GM21367 (cell line): Measurements from ENCODE around the gene ACOD1.

ENCODE experiments used
- ATAC-seq: cut with Tn5 transposase; IDR thresholded peaks from one replicate; pipeline ENCODE4 v1.9.1; 2021; ENCODE audit not compliant: unreplicated experiment

ACOD1 gene

DNA sequence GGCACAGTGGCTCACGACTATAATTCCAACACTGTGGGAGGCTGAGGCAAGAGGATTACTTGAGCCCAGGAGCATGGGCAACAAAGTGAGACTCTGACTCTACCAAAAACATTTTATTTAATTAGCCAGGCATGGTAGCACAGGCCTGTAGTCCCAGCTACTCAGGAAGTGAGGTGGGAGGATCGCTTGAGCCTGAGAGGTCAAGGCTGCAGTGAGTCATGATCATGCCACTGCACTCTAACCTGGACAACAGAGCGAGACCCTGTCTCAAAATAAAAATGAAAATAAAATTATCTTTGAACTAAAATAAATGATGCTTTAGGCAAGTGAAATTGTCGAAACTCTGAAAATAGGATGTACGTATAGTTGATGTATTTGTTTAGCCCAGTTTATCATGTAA, 35.4 kb downstream of the ACOD1 start:
- no peak for ATAC-seq

DNA sequence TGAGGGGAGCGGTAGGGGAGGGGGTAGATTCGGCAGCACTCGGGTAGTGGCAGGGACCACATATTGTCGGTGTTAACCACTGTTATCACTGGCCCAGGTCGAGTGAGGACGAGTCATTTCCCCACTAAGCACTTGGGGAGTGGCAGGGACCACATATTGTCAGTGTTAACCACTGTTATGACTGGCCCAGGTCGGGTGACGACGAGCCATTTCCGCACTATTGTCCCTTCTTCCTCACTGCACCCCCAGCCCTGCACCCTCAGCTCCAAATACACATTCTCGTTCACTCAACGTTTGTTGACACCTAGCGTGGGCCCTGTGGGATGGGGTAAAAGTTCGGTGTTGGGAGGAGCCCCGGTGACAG, 43.1 kb downstream of the ACOD1 start:
- ATAC-seq, result peak; percentile 54

DNA sequence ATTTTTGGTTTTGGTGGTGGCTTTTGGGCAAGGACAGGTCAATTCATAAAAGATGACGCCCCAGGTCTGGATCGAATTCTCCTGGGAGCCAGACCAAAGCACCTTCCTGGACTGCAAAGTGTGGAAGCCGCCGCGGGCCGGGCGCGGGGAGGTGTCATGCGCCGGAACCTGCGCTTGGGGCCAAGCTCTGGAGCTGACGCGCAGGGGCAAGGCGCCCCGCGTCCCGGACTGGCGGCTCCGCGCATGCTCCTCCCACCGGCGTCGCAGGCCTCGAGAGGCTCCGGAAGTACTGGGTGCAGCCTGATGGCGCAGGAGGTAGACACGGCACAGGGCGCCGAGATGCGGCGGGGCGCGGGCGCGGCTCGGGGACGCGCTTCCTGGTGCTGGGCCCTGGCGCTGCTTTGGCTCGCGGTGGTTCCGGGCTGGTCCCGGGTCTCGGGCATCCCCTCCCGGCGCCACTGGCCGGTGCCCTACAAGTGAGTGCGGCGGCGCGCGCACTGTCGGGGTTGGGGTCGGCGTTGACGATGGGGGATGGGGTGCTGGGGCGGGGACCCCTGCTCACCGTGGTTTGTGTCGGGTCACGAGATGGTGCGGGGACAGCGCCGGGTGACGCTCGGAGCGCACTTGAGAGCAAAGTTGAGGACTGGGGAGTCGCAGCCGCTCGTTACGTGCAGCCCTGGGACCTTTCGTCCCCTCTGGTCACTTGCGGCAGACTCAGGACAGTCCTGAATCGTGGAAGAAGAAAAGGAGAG, 43.7 kb downstream of the ACOD1 start, which contains the start of gene CLN5:
Gene CLN5, plus strand, starts transcription at position 286 of the 752 bp plus-strand sequence. Its CDS starts 18 bp downstream, at position 304.
- peak; percentile 94 for ATAC-seq

- ATAC-seq, result no peak
Observed at GRCh38 chr13:76992548-76993001, 44.3 kb downstream of the ACOD1 start.

GRCh38 chr13:76993021-76993420, 44.7 kb downstream of the ACOD1 start:
- no peak for ATAC-seq

DNA sequence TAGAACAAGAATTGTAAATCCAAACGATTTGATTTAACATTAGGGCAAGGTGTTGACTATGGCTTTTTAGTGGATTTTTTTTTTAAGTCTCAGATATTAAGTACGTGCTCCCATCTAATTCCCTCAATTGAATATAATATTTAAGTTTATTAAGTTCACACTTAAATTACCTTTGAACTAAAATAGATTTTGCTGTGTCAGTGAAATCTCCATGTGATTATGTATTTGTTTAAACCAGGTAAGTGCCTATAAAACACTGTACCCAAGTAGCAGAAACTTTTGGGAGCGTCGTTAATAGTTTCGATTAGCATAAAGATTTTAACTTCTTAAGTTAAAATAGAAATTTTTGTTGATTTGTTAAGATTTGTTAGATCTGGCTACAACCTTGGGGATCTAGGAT, 45.2 kb downstream of the ACOD1 start:
- no peak for ATAC-seq

- no peak for ATAC-seq
Observed at GRCh38 chr13:76994281-76994680, 46.0 kb downstream of the ACOD1 start.

DNA sequence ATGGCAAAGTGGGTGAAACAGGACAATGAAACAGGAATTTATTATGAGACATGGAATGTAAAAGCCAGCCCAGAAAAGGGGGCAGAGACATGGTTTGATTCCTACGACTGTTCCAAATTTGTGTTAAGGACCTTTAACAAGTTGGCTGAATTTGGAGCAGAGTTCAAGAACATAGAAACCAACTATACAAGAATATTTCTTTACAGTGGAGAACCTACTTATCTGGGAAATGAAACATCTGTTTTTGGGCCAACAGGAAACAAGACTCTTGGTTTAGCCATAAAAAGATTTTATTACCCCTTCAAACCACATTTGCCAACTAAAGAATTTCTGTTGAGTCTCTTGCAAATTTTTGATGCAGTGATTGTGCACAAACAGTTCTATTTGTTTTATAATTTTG, 52.2 kb downstream of the ACOD1 start:
- ATAC-seq, result no peak

DNA sequence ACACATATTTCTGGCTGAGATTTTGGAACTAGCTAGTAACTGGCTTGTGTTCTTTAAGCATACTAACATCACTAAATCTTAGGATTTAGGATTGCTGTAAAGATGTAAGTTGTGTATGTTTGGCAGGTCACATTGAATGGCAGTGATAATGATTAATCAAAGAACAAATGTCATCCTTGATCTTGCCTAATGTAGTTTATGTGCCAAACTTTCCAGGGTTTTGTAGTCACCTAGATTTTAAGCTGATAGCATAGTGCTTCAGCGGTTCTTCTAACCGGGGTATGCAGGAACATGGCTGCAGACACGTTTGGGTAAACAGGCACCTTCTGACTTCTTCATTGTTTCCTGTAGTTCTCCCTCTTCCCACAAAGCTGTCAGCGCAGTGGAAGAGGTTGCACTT, 53.2 kb downstream of the ACOD1 start:
- ATAC-seq, result no peak

GRCh38 chr13:77001963-77002587, 53.8 kb downstream of the ACOD1 start:
- no peak for ATAC-seq

DNA sequence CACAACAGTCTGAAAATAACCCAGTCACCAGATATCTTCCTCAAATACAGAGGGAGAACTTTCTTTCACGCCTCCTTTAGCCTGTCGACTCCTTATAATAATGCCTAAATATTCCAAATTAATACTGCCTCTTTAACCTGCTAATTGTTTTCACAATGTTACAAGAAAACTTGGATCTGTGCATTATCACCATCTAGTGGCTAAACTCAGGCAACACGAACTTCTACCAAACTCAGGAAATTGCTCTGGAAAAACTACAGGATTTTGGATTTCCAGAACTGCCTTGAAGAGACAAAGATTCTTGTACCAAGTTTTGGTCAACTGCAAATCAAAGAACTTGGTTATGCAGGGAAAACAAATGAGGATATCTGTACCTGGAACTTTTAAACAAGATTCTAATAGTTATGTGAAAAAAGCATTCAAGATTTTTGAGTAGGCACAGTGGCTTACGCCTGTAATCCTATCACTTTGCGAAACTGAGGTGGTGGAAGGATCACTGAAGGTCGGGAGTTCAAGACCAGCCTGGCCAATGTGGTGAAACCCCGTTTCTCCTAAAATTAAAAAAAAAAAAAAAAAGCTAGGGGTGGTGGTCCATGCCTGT, 54.4 kb downstream of the ACOD1 start:
- ATAC-seq, result no peak
